SKM-1 (cell line): Measurements from ENCODE around the gene CELSR1.
"Not testable (repeated sequence)": the region's sequence is repeated elsewhere in the genome, so short reads cannot be mapped to it uniquely, and the experiment has no call there.

Source experiments
- DNase-seq: peaks from one replicate; lab custom pipeline; 2025; ENCODE audit not compliant: unreplicated experiment; lab: John Stamatoyannopoulos, UW

The CELSR1 gene

DNA sequence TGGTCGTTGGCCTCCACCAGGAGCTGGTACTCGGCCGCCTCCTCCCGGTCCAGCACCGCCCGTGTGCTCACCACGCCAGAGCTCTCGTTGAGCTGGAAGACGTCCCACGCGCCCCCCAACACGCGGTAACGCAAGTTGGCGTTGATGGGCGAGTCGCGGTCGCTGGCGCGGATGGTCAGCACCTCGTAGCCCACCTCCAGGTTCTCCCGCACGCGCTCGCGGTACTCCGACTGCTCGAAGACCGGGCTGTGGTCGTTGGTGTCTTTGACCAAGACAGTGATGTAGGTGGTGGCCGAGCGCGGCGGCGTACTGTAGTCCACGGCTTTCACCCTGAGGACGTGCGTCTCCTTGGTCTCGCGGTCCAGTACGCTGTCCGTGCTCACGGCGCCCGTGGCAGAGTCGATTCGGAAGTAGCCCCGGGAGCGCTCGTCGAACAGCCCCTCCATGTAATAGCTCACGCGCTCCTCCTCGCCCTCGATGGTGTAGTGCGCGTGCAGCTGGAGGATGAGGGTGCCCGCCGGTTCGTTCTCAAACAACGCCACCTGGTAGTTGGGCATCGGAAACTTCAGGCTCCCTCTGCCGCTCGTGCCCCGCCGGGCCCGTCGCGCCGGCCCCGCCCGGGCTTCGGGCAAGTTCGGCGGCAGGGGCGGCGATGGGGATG, 1.4 kb downstream of the CELSR1 start:
- no peak for DNase-seq

DNA sequence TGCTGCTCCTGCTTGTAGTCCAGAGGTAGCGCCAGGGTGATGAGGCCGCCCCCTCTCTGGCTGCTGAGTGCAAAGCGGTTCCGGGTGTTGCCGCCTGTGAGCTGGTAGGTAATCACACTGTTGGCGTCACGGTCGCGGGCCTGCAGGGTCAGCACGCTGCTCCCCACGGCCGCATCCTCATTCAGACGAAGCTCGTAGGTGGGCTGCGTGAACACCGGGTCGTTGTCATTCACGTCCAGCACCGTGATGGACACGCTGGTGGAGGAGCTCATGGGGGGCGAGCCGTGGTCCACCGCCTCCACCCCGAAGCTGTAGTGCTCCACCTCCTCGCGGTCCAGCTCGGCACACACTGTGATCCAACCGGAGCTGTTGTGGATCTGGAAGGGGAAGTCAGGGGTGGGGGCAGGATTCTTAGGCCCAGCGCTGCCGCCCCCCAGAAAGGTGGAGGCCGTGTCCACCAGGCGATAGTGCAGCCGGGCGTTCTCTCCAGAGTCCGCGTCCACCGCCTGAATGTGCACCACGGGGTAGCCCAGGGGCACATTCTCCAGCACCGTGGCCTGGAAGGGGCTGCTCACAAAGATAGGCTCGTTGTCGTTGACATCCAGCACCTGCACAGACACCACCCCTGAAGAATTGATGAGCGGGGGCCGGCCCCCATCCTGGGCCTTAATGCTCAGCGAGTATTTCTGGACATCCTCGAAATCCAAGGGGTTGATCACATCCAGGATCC, 2.4 kb downstream of the CELSR1 start:
- DNase-seq: no peak

- DNase-seq: no peak
Measured at GRCh38 chr22:46534177-46534776, 3.1 kb downstream of the CELSR1 start.

GRCh38 chr22:46533070-46533833, 4.2 kb downstream of the CELSR1 start:
- DNase-seq: no peak

DNA sequence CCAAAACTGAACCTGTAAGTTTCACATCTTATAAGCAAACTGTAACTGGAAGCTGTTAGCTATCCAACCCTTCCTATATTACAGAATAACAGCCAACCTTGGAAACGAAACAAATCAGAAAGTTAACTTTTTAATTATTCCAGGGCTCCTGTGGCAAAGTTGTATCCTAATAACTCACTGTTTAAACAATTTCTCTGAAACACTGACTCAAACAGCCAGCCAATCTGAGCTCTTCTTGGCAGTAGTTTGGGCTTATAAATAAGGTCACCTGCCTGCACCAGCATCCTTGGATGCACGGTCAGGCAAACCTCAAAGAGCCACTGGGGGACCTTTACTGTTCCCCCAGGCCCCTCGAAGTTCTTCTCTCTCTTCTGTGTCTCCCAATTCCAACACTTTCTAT, 5.0 kb downstream of the CELSR1 start:
- no peak for DNase-seq

DNA sequence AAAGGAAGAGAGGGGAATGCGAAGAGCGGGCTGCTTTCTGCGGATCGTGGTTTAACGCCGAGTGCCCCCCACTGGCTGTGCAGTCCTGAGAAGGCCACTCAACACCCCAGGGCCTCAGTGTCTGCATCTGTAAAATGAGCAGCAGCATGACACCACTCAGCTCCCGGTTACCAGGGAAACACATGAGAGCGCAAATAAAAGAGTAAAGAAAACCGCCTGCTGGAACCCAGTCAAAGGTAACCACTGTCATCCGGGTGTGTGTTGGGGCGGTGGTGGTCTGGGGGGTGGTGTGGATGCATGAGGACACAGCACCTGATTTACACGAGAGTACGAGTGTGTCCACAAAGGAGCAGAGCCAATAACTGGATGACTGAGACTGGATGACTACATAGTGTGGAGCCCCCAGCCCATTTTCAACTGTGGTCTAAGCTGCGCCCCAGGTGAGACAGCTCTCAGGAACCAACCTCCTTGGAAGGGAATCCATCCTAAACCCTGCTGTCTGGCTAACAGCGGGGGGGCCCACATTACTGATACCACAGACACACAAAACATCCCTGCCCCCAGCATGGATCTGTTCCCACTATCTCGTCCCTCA, 5.7 kb downstream of the CELSR1 start:
- no peak for DNase-seq

DNA sequence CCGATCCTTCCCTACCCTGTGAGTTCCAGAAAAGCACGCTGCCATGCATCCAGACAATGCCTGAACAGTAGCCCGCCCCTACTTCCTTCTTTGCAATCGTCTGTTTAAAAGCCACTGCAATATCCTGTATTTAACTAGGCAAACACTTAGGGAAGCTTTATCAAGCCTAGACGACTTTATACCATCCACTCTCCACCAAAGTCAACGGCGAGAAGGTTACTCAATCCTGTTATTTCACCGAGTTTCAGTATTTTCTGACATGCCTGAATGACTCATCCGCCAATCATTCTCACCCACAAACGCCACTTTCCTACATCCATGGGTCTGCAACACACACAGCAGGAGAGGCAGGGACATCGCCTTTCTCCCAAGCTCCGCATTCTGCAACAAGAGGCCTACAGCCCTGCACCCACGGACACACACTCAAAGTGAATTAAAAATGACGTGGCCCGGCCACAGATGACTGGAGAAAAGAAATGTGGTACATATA, 9.3 kb downstream of the CELSR1 start:
- peak; percentile 88 for DNase-seq

GRCh38 chr22:46526244-46526839, 11.1 kb downstream of the CELSR1 start:
- DNase-seq: no peak

GRCh38 chr22:46525389-46526243, 11.8 kb downstream of the CELSR1 start:
- no peak for DNase-seq

GRCh38 chr22:46524203-46524740, 13.1 kb downstream of the CELSR1 start:
- no peak for DNase-seq

DNA sequence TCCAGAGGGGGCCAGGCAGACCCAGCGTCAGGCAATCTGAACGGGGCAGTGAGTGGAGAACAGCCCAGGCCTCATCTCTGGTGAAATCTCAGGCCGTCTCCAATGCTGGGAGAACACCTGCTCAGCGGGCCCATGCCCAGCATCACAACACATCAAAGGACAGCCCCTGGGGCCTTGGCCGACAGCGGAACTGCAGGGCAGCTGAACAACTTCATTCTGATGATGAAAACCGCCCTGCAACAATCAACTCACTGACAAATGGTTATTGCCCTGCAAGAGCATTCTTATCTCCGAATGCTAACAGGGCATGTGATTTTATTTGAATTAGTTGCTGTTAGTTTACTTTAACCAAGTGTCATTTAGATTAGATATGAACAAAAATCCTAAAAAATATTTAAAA, 14.6 kb downstream of the CELSR1 start:
- DNase-seq: no peak

GRCh38 chr22:46521994-46522393, 15.4 kb downstream of the CELSR1 start:
- no peak for DNase-seq

DNA sequence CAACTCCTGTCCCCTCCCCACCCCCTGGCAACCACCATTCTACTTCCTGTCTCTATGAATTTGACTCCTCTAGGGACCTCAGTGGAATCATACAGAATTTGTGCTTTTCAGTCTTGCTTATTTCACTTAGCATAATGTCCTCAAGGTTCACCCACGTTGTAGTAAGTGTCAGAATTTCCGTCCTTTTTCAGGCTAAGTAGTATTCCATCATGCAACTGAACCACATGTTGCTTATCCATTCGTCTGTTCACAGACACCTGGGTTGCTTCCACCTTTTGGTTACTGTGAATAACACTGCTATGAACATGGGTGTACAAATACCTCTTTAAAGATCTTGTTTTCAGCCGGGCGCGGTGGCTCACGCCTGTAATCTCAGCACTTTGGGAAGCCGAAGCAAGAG, 16.5 kb downstream of the CELSR1 start:
- no peak for DNase-seq

DNA sequence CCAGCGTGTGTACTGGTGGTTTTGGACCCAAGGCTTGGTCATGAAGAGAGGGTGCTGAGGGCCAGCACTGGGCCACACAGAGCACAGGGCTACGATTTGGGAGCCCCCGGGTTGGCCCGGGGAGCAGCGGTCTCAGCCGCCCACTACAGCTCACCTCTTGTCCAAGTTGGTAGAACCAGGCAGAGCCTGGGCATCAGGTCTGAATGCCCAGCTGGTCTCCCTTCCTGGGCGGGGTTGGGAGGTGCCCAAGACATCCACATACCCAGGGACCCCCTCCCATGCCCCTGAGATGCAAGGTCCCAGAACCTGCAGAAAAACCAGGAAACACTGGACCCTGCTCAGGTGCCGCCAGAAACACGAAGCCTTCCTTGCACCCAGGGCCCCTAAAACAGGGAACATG, 18.0 kb downstream of the CELSR1 start:
- no peak for DNase-seq

DNA sequence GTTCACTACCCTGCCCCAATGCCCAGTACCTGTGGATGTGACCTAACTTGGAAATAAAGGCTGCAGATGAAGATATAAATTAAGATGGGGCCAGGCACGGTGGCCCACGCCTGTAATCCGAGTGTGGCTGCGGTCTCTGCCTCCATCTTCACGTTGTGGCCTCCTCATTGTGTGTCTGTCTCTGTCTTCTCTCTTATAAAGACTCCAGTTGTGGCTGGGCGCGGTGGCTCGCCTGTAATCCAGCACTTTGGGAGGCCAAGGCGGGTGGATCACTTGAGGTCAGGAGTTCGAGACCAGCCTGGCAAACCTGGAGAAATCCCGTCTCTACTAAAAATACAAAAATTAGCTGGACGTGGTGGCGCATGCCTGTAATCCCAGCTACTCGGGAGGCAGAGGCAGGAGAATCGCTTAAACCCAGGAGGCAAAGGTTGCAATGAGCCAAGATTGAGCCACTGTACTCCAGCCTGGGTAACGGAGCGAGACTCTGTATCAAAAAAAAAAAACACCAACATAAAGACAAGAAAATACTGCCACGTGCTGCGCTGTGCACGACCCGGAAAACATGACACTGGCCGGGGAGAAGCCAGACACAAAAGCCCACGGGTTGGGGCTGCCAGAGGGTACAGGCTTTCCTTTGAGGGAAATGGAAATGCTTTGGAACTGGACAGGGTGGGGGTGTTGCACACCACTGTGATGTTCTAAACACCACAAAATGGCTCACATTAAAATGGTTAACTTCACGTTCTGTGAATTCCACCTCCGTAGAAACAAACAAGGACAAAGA, 18.7 kb downstream of the CELSR1 start:
- no peak for DNase-seq

- DNase-seq: no peak
Measured at GRCh38 chr22:46518038-46518437, 19.4 kb downstream of the CELSR1 start.

GRCh38 chr22:46517255-46517761, 20.1 kb downstream of the CELSR1 start:
- no peak for DNase-seq

GRCh38 chr22:46516638-46517037, 20.8 kb downstream of the CELSR1 start:
- DNase-seq: no peak

- not testable (repeated sequence) for DNase-seq
Measured at GRCh38 chr22:46516112-46516487, 21.3 kb downstream of the CELSR1 start.
